SK-N-SH (cell line): ENCODE data around the gene TBCD.

ENCODE experiments used
- RFX5 ChIP-seq: IDR thresholded peaks from 2 replicates; pipeline ENCODE4 v1.6.1; 2012; ENCODE audit warnings: mild to moderate bottlenecking, improper control_type of control experiment, low read length
- TF ChIP-seq, protein P1 (sequence below): fragments of 200-600 bp; sonication (generic); IDR thresholded peaks from 2 replicates; pipeline ENCODE4 v1.6.1; 2017; ENCODE audit warnings: antibody characterized with exemption, mild to moderate bottlenecking, moderate library complexity

- TF ChIP-seq, protein P1, sequence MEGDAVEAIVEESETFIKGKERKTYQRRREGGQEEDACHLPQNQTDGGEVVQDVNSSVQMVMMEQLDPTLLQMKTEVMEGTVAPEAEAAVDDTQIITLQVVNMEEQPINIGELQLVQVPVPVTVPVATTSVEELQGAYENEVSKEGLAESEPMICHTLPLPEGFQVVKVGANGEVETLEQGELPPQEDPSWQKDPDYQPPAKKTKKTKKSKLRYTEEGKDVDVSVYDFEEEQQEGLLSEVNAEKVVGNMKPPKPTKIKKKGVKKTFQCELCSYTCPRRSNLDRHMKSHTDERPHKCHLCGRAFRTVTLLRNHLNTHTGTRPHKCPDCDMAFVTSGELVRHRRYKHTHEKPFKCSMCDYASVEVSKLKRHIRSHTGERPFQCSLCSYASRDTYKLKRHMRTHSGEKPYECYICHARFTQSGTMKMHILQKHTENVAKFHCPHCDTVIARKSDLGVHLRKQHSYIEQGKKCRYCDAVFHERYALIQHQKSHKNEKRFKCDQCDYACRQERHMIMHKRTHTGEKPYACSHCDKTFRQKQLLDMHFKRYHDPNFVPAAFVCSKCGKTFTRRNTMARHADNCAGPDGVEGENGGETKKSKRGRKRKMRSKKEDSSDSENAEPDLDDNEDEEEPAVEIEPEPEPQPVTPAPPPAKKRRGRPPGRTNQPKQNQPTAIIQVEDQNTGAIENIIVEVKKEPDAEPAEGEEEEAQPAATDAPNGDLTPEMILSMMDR, result no peak
- TF ChIP-seq RFX5, result no peak
Measured at GRCh38 chr17:82956726-82957468, 205.0 kb downstream of the TBCD start.
